H9 (cell line): ENCODE results near the gene SYNPO2. TPM values are rescaled to one million over a fixed set of nuclear protein-coding genes. Genes with fewer than 3 reads are reported as not detected.

Experiments used
- DNase-seq: peaks from one replicate; pipeline ENCODE4 v3.0.0-alpha.2; 2017
- H2AFZ ChIP-seq: one replicate; pipeline ENCODE4 v1.6.1; 2013; ENCODE audit warnings: mild to moderate bottlenecking, low read length, control low read depth, moderate library complexity
- H2AK5ac ChIP-seq: 2 replicates; pipeline ENCODE4 v1.6.1; 2013; ENCODE audit warnings: low read length, control low read depth, mixed read lengths; ENCODE audit not compliant: insufficient read length
- H2BK120ac ChIP-seq: one replicate; pipeline ENCODE4 v1.6.1; 2013; ENCODE audit warnings: low read depth, mild to moderate bottlenecking, low read length, control low read depth, inconsistent platforms; ENCODE audit not compliant: poor library complexity, severe bottlenecking
- H2BK12ac ChIP-seq: 2 replicates; pipeline ENCODE4 v1.6.1; 2013; ENCODE audit warnings: low read length, control low read depth, mixed read lengths, low read depth; ENCODE audit not compliant: insufficient read length
- H2BK15ac ChIP-seq: 2 replicates; pipeline ENCODE4 v1.6.1; 2013; ENCODE audit warnings: low read depth, low read length, control low read depth
- H2BK20ac ChIP-seq: one replicate; pipeline ENCODE4 v1.6.1; 2013; ENCODE audit warnings: low read depth, mild to moderate bottlenecking, low read length, control low read depth, inconsistent platforms; ENCODE audit not compliant: poor library complexity, severe bottlenecking
- H2BK5ac ChIP-seq: 2 replicates; pipeline ENCODE4 v1.6.1; 2013; ENCODE audit warnings: low read length, control low read depth, mixed read lengths; ENCODE audit not compliant: insufficient read length
- H3K14ac ChIP-seq: 2 replicates; pipeline ENCODE4 v1.6.1; 2013; ENCODE audit warnings: low read length, control low read depth; ENCODE audit not compliant: insufficient read depth
- H3K18ac ChIP-seq: 2 replicates; pipeline ENCODE4 v1.6.1; 2013; ENCODE audit warnings: low read depth, mild to moderate bottlenecking, mixed read lengths, low read length, control low read depth; ENCODE audit not compliant: insufficient read length
- H3K23ac ChIP-seq: 2 replicates; pipeline ENCODE4 v1.6.1; 2013; ENCODE audit warnings: low read length, control low read depth, mixed read lengths, low read depth; ENCODE audit not compliant: insufficient read length
- H3K23me2 ChIP-seq: 2 replicates; pipeline ENCODE4 v1.6.1; 2013; ENCODE audit warnings: low read depth, mild to moderate bottlenecking, mixed read lengths, low read length, control low read depth; ENCODE audit not compliant: insufficient read length, poor library complexity, severe bottlenecking
- H3K27ac ChIP-seq: 2 replicates; pipeline ENCODE4 v1.5.1; 2013; ENCODE audit warnings: low read length, control low read depth, mixed read lengths, low read depth; ENCODE audit not compliant: insufficient read length
- H3K27me3 ChIP-seq: 2 replicates; pipeline ENCODE4 v1.6.1; 2013; ENCODE audit warnings: low read length, control low read depth, inconsistent platforms; ENCODE audit not compliant: insufficient read depth
- H3K4ac ChIP-seq: 2 replicates; pipeline ENCODE4 v1.6.1; 2013; ENCODE audit warnings: low read depth, mild to moderate bottlenecking, control low read depth, inconsistent platforms, low read length, moderate library complexity
- H3K4me1 ChIP-seq: 2 replicates; pipeline ENCODE4 v1.6.1; 2013; ENCODE audit warnings: low read length, control low read depth, inconsistent platforms; ENCODE audit not compliant: insufficient read depth
- H3K4me2 ChIP-seq: 2 replicates; pipeline ENCODE4 v1.6.1; 2013; ENCODE audit warnings: low read length, control low read depth, mixed read lengths; ENCODE audit not compliant: insufficient read length, insufficient read depth
- H3K56ac ChIP-seq: 2 replicates; pipeline ENCODE4 v1.6.1; 2013; ENCODE audit warnings: low read depth, mild to moderate bottlenecking, mixed read lengths, low read length, control low read depth; ENCODE audit not compliant: insufficient read length
- H3K79me1 ChIP-seq: 2 replicates; pipeline ENCODE4 v1.6.1; 2013; ENCODE audit warnings: low read depth, mild to moderate bottlenecking, moderate library complexity, low read length, control low read depth, inconsistent platforms; ENCODE audit not compliant: insufficient read depth, poor library complexity, severe bottlenecking
- H3K79me2 ChIP-seq: 2 replicates; pipeline ENCODE4 v1.6.1; 2013; ENCODE audit warnings: low read length, control low read depth, inconsistent platforms; ENCODE audit not compliant: insufficient read depth
- H3K9ac ChIP-seq: 2 replicates; pipeline ENCODE4 v1.6.1; 2013; ENCODE audit warnings: low read length, control low read depth, mixed read lengths; ENCODE audit not compliant: insufficient read length; ENCODE audit errors: extremely low read depth
- H3K9me3 ChIP-seq: one replicate; pipeline ENCODE4 v1.6.1; 2013; ENCODE audit warnings: low read depth, low read length, inconsistent platforms; ENCODE audit not compliant: control insufficient read depth
- H3T11ph ChIP-seq: one replicate; pipeline ENCODE4 v1.6.1; 2013; ENCODE audit warnings: mild to moderate bottlenecking, low read length, control low read depth, inconsistent platforms
- H4K20me1 ChIP-seq: one replicate; pipeline ENCODE4 v1.6.1; 2013; ENCODE audit not compliant: control insufficient read depth, insufficient read length, insufficient read depth
- H4K5ac ChIP-seq: 2 replicates; pipeline ENCODE4 v1.6.1; 2013; ENCODE audit warnings: low read depth, mild to moderate bottlenecking, mixed read lengths, low read length, control low read depth; ENCODE audit not compliant: insufficient read length
- H4K8ac ChIP-seq: replicated peaks from 2 replicates; pipeline ENCODE4 v1.6.1; 2013; ENCODE audit warnings: low read length, control low read depth, mixed read lengths, low read depth; ENCODE audit not compliant: insufficient read length
- H4K91ac ChIP-seq: 2 replicates; pipeline ENCODE4 v1.6.1; 2013; ENCODE audit warnings: low read depth, mild to moderate bottlenecking, moderate library complexity, mixed read lengths, low read length, control low read depth; ENCODE audit not compliant: insufficient read length
- H3K27ac Mint-ChIP-seq, 3 experiments: 2 replicates in 2 of 3; 3 replicates in 1 of 3; pipeline ENCODE4 v1.8.0; 2020 to 2021; ENCODE audit warnings: mixed read lengths in 3 of 3, mild to moderate bottlenecking in 1 of 3, moderate library complexity in 1 of 3
- H3K27me3 Mint-ChIP-seq: 2 replicates; pipeline ENCODE4 v1.8.0; 2021; ENCODE audit warnings: low read depth, mild to moderate bottlenecking, moderate library complexity, mixed read lengths
- H3K36me3 Mint-ChIP-seq, 3 experiments: 2 replicates in 2 of 3; 3 replicates in 1 of 3; pipeline ENCODE4 v1.8.0; 2020 to 2021; ENCODE audit warnings: low read depth in 3 of 3, mixed read lengths in 3 of 3; ENCODE audit not compliant: insufficient read depth in 1 of 3
- H3K4me1 Mint-ChIP-seq, 2 experiments: 2 replicates each; pipeline ENCODE4 v1.8.0; 2020; ENCODE audit warnings: mixed read lengths in 2 of 2
- H3K4me3 Mint-ChIP-seq, 2 experiments: 2 replicates in 1 of 2; 3 replicates in 1 of 2; pipeline ENCODE4 v1.8.0; 2020 to 2021; ENCODE audit warnings: mild to moderate bottlenecking in 2 of 2, mixed read lengths in 2 of 2, moderate library complexity in 1 of 2
- H3K9me3 Mint-ChIP-seq, 2 experiments: 2 replicates in 1 of 2; 3 replicates in 1 of 2; pipeline ENCODE4 v1.8.0; 2020; ENCODE audit warnings: mild to moderate bottlenecking in 2 of 2, mixed read lengths in 2 of 2, moderate library complexity in 1 of 2
- WGBS: extraction: QIAGEN DNeasy Blood & Tissue Kit; methylation state at CpG from one replicate; pipeline ENCODE4 v1.1.7; 2013; ENCODE audit warnings: missing lambda C conversion rate, low lambda C conversion rate, mixed read lengths; ENCODE audit not compliant: insufficient read length; ENCODE audit errors: extremely low coverage; 5-methylcytosine and 5-hydroxymethylcytosine counted together
- total RNA-seq: library from RNA; stranded (reverse); gene quantifications from 2 replicates; pipeline ENCODE4 v1.2.1, GENCODE V29; 2021
- TF ChIP-seq, protein P1 (sequence below): fragments of 200-600 bp; sonication (generic); conservative IDR thresholded peaks from 3 replicates; pipeline ENCODE4 v1.8.0; 2021; ENCODE audit warnings: antibody characterized with exemption, mild to moderate bottlenecking

The SYNPO2 gene
- total RNA-seq, 1 experiment from 2014 or later: 1.1 TPM

DNA sequence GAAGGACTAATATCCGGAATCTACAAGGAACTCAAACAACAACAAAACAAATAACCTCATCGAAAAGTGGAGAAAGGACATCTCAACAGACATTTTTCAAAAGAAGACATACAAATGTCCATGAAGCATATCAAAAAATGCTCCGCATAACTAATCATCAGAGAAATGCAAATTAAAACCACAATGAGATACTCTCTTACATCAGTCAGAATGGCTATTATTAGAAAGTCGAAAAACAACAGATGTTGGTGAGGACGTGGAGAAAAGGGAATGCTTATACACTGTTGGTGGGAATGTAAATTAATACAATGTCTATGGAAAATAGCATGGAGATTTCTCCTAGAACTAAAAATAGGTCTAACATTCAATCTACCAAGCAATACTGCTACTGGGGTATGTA lies 195.9 kb downstream of the SYNPO2 start:
- H2AFZ ChIP-seq: no peak overlapping the region
- no peaks in the 10 kb centered on the region for H3K27me3 ChIP-seq
- no peak overlapping the region for H2AK5ac ChIP-seq
- no peaks in the 10 kb centered on the region for H3K23me2 ChIP-seq
- H3K4ac ChIP-seq: no peak overlapping the region
- H4K20me1 ChIP-seq: no peaks in the 10 kb centered on the region
- Mint-ChIP-seq H3K27ac (no peak overlapping the region), H3K4me1 (no peaks in the 10 kb centered on the region), H3K36me3 (no peaks in the 10 kb centered on the region), H3K4me3 (no peak overlapping the region), H3K27me3 (no peaks in the 10 kb centered on the region), H3K9me3 (no peaks in the 10 kb centered on the region)
- no peak overlapping the region for H3K56ac ChIP-seq
- no peaks in the 10 kb centered on the region for H3K4me1 ChIP-seq
- no peaks in the 10 kb centered on the region for H3K79me1 ChIP-seq
- H2BK15ac ChIP-seq: no peak overlapping the region
- no peak overlapping the region for H2BK5ac ChIP-seq
- no peak overlapping the region for H3K27ac ChIP-seq
- no peak overlapping the region for H3K14ac ChIP-seq
- TF ChIP-seq, protein P1, sequence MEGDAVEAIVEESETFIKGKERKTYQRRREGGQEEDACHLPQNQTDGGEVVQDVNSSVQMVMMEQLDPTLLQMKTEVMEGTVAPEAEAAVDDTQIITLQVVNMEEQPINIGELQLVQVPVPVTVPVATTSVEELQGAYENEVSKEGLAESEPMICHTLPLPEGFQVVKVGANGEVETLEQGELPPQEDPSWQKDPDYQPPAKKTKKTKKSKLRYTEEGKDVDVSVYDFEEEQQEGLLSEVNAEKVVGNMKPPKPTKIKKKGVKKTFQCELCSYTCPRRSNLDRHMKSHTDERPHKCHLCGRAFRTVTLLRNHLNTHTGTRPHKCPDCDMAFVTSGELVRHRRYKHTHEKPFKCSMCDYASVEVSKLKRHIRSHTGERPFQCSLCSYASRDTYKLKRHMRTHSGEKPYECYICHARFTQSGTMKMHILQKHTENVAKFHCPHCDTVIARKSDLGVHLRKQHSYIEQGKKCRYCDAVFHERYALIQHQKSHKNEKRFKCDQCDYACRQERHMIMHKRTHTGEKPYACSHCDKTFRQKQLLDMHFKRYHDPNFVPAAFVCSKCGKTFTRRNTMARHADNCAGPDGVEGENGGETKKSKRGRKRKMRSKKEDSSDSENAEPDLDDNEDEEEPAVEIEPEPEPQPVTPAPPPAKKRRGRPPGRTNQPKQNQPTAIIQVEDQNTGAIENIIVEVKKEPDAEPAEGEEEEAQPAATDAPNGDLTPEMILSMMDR: no peak
- no peak overlapping the region for H3K23ac ChIP-seq
- H3K18ac ChIP-seq: no peak overlapping the region
- no peak overlapping the region for H3K4me2 ChIP-seq
- no CpG with 5 or more reads among the region's 5 CpGs for WGBS
- no peak overlapping the region for H2BK20ac ChIP-seq
- H3K9me3 ChIP-seq: no peaks in the 10 kb centered on the region
- H4K91ac ChIP-seq: no peak overlapping the region
- H3K79me2 ChIP-seq: no peaks in the 10 kb centered on the region
- H3T11ph ChIP-seq: no peak overlapping the region
- no peak for DNase-seq
- H4K5ac ChIP-seq: no peak overlapping the region
- no peak overlapping the region for H2BK12ac ChIP-seq
- H3K9ac ChIP-seq: no peak overlapping the region
- H4K8ac ChIP-seq: no peak overlapping the region
- no peak overlapping the region for H2BK120ac ChIP-seq
